Measurements from ENCODE around the gene CAMTA1. TPM values are rescaled to one million over a fixed set of nuclear protein-coding genes. Genes with fewer than 3 reads are reported as not detected.

The CAMTA1 gene
- total RNA-seq, 1 experiment from 2014 or later = 82.2 TPM

GRCh38 chr1:7098641-7099040 is 313.4 kb downstream of the CAMTA1 start:
- H3K27me3 ChIP-seq (ENCODE audit: control insufficient read depth, insufficient read depth, low read length) = peaks cover 8% of the 10 kb centered on the region; the same call in 1 of the 2 replicates
- no peak overlapping the region for H3K4me3 ChIP-seq (ENCODE audit: low read depth in 2 of 2, low read length in 2 of 2)
- no TSS peak for BruUV-seq (replicated peaks)
- in situ Hi-C loops (cut with HindIII; ENCODE audit: low pct_unique_long_range_greater_than_20kb, low sequenced_read_pairs) (no loop called here), intact Hi-C loops (cut with micrococcal nuclease; ENCODE audit: unreplicated experiment) (no loop called here)
- no peak for DNase-seq (ENCODE audit: low read depth, low spot score)
- no peaks in the 10 kb centered on the region for H3K9me3 ChIP-seq (ENCODE audit: control insufficient read depth, insufficient read depth, low read depth, low read length)
- no peaks in the 10 kb centered on the region for H3K36me3 ChIP-seq (ENCODE audit: control insufficient read depth, insufficient read depth, low read length)
- CTCF ChIA-PET = interaction anchor here (1.2 kb wide), 1 partner anchor 56 kb away, joined by 3 read pairs; no protein-coding TSS in a partner anchor
- H3K27ac ChIP-seq (ENCODE audit: low read length) = no peak overlapping the region
- POLR2A ChIA-PET = no interaction called here
- no peaks in the 10 kb centered on the region for H3K4me1 ChIP-seq (ENCODE audit: control insufficient read depth, insufficient read depth, low read length)
- no peak for TF ChIP-seq POLR2AphosphoS5 (IDR thresholded peaks at IDR 0.05; ENCODE audit: low read depth, low read length)
- TF ChIP-seq CTCF (IDR thresholded peaks at IDR 0.05) = no peak
- TF ChIP-seq REST (IDR thresholded peaks at IDR 0.05; ENCODE audit: insufficient read depth in 1 of 2, low read depth in 2 of 2, low read length in 1 of 2) = no peak
- TF ChIP-seq TCF7L2 (IDR thresholded peaks at IDR 0.05; ENCODE audit: low read depth, low read length) = no peak
- no peak for TF ChIP-seq SIN3A (IDR thresholded peaks at IDR 0.05; ENCODE audit: borderline replicate concordance, insufficient read depth, low read depth, low read length)
- no peak for ATAC-seq

DNA sequence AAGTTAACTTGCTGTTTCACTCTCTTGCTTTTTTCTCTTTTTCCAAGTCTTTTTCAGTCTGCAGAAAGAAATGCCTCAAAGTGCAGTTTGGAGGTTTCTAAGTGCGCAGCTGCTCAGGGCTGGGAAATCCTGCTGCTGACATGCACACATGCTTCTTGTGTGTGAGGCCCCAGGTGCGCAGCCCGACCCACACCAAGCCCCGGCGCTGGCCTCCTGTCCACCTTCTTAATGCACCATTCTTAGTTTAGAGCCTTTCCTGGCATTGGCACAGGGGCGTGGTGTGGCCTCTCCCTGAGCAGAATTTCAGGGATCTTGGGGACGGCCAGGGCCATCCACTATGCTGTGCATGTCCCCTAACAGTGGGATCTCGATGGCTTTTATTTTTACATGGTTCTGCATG is 315.2 kb downstream of the CAMTA1 start:
- H3K36me3 ChIP-seq (ENCODE audit: control insufficient read depth, insufficient read depth, low read length) = no peaks in the 10 kb centered on the region
- ATAC-seq = no peak
- no peak overlapping the region for H3K4me3 ChIP-seq (ENCODE audit: low read depth in 2 of 2, low read length in 2 of 2)
- H3K9me3 ChIP-seq (ENCODE audit: control insufficient read depth, insufficient read depth, low read depth, low read length) = no peaks in the 10 kb centered on the region
- BruUV-seq (replicated peaks) = no TSS peak
- no peak overlapping the region for H3K27ac ChIP-seq (ENCODE audit: low read length)
- H3K27me3 ChIP-seq (ENCODE audit: control insufficient read depth, insufficient read depth, low read length) = peaks cover 5% of the 10 kb centered on the region; the same call in 1 of the 2 replicates
- intact Hi-C loops (cut with micrococcal nuclease; ENCODE audit: unreplicated experiment) = no loop called here
- in situ Hi-C loops (cut with HindIII; ENCODE audit: low pct_unique_long_range_greater_than_20kb, low sequenced_read_pairs) = no loop called here
- H3K4me1 ChIP-seq (ENCODE audit: control insufficient read depth, insufficient read depth, low read length) = no peaks in the 10 kb centered on the region
- DNase-seq (ENCODE audit: low read depth, low spot score) = no peak
- ChIA-PET CTCF (no interaction called here), POLR2A (no interaction called here)
- no peak for TF ChIP-seq POLR2AphosphoS5 (IDR thresholded peaks at IDR 0.05; ENCODE audit: low read depth, low read length)
- TF ChIP-seq REST (IDR thresholded peaks at IDR 0.05; ENCODE audit: insufficient read depth in 1 of 2, low read depth in 2 of 2, low read length in 1 of 2) = no peak
- no peak for TF ChIP-seq CTCF (IDR thresholded peaks at IDR 0.05)
- TF ChIP-seq SIN3A (IDR thresholded peaks at IDR 0.05; ENCODE audit: borderline replicate concordance, insufficient read depth, low read depth, low read length) = no peak
- TF ChIP-seq TCF7L2 (IDR thresholded peaks at IDR 0.05; ENCODE audit: low read depth, low read length) = no peak
